Upper lobe of left lung (tissue), 4 donors: ENCODE measurements around the gene PKIB.

Experiments
- CTCF ChIP-seq, 6 experiments: fragments of 450-650 bp in 4 of 6; fragments of 200-600 bp in 2 of 6; sonication (generic) in 2 of 6; IDR thresholded peaks; one replicate each; pipeline ENCODE4 v1.5.1; 2016 to 2019; ENCODE audit warnings: antibody characterized with exemption in 6 of 6
- EP300 ChIP-seq, 4 donors: sonication (generic); formaldehyde crosslinking; IDR thresholded peaks; one replicate each; pipeline ENCODE4 v1.5.1; 2017; ENCODE audit warnings: antibody characterized with exemption in 4 of 4, control low read depth in 2 of 4
- POLR2A ChIP-seq, 4 donors: fragments of 450-650 bp; IDR thresholded peaks; one replicate each; pipeline ENCODE4 v1.5.1; 2016 to 2017; ENCODE audit warnings: antibody characterized with exemption in 4 of 4, mild to moderate bottlenecking in 2 of 4
- POLR2AphosphoS5 ChIP-seq, 2 donors: sonication (generic); formaldehyde crosslinking; IDR thresholded peaks; one replicate each; pipeline ENCODE4 v1.5.1; 2017; ENCODE audit warnings: antibody characterized with exemption in 2 of 2

- TF ChIP-seq POLR2A (IDR thresholded peaks at IDR 0.05) (no peak), CTCF (IDR thresholded peaks at IDR 0.05) (no peak), POLR2AphosphoS5 (IDR thresholded peaks at IDR 0.05) (no peak), EP300 (IDR thresholded peaks at IDR 0.05) (no peak)
Observed at GRCh38 chr6:122696853-122697252, 86.6 kb downstream of the PKIB start.
